SU-DHL-6 (cell line): Measurements from ENCODE around the gene TRNP1.

Experiments
- H2AFZ ChIP-seq: fragments of 200-600 bp; sonication (generic); 2 replicates; pipeline ENCODE4 v1.6.1; 2014; ENCODE audit warnings: low read depth, mild to moderate bottlenecking, moderate library complexity, mixed read lengths, antibody characterized with exemption, low read length; ENCODE audit not compliant: severe bottlenecking
- H3F3A ChIP-seq: fragments of 200-600 bp; shearing (Covaris generic); 2 replicates; pipeline ENCODE4 v1.6.0; 2016; ENCODE audit warnings: antibody characterized with exemption, mild to moderate bottlenecking; ENCODE audit not compliant: insufficient read depth
- H3K27ac ChIP-seq: fragments of 200-600 bp; sonication (generic); 2 replicates; pipeline ENCODE4 v1.5.1; 2016; ENCODE audit warnings: low read depth, mild to moderate bottlenecking, low read length, moderate library complexity, mixed read lengths
- H3K27me3 ChIP-seq: fragments of 200-600 bp; sonication (generic), shearing (Covaris generic); 2 replicates; pipeline ENCODE4 v1.6.0; 2014; ENCODE audit warnings: mild to moderate bottlenecking, low read length
- H3K36me3 ChIP-seq: fragments of 200-600 bp; sonication (generic); 2 replicates; pipeline ENCODE4 v1.6.1; 2014; ENCODE audit warnings: mild to moderate bottlenecking, low read length, mixed read lengths
- H3K4me2 ChIP-seq: fragments of 300-600, 200-600 bp; shearing (Covaris generic), sonication (generic); 2 replicates; pipeline ENCODE4 v1.6.0; 2014; ENCODE audit warnings: low read length, low read depth, mild to moderate bottlenecking; ENCODE audit not compliant: poor library complexity, severe bottlenecking
- H3K4me3 ChIP-seq: fragments of 200-600 bp; sonication (generic); 2 replicates; pipeline ENCODE4 v1.5.1; 2014; ENCODE audit warnings: antibody characterized with exemption, low read length, mild to moderate bottlenecking, mixed read lengths; ENCODE audit not compliant: insufficient read depth, poor library complexity, severe bottlenecking
- H3K79me2 ChIP-seq: fragments of 200-600 bp; sonication (generic); 2 replicates; pipeline ENCODE4 v1.6.1; 2014; ENCODE audit warnings: mild to moderate bottlenecking, low read length, moderate library complexity; ENCODE audit not compliant: insufficient read depth
- H3K9ac ChIP-seq: fragments of 200-600 bp; sonication (generic); 2 replicates; pipeline ENCODE4 v1.7.0; 2014; ENCODE audit warnings: mild to moderate bottlenecking, low read length
- H3K9me2 ChIP-seq: fragments of 200-600 bp; sonication (generic); replicated peaks from 2 replicates; pipeline ENCODE4 v1.6.1; 2014; ENCODE audit warnings: low read length; ENCODE audit not compliant: insufficient read depth
- H3K9me3 ChIP-seq: fragments of 200-600 bp; sonication (generic); 2 replicates; pipeline ENCODE4 v1.6.1; 2014; ENCODE audit warnings: low read length, mixed read lengths; ENCODE audit not compliant: insufficient read depth
- H4K20me1 ChIP-seq: fragments of 200-600 bp; sonication (generic); 2 replicates; pipeline ENCODE4 v1.6.1; 2014; ENCODE audit warnings: low read depth, mild to moderate bottlenecking, antibody characterized with exemption, low read length, moderate library complexity, mixed read lengths
- EZH2phosphoT487 ChIP-seq: fragments of 200-600 bp; sonication (generic), shearing (Covaris generic); conservative IDR thresholded peaks from 2 replicates; pipeline ENCODE4 v1.6.1; 2018; ENCODE audit warnings: mild to moderate bottlenecking, antibody characterized with exemption, low read length, moderate library complexity, mixed read lengths
- TF ChIP-seq, protein P1 (sequence below): fragments of 200-600 bp; sonication (generic); IDR thresholded peaks from one replicate; pipeline ENCODE4 v1.5.1; 2017; ENCODE audit warnings: antibody characterized with exemption, mild to moderate bottlenecking, low read length, moderate library complexity; ENCODE audit not compliant: insufficient read depth, poor library complexity, severe bottlenecking

TRNP1 gene

DNA sequence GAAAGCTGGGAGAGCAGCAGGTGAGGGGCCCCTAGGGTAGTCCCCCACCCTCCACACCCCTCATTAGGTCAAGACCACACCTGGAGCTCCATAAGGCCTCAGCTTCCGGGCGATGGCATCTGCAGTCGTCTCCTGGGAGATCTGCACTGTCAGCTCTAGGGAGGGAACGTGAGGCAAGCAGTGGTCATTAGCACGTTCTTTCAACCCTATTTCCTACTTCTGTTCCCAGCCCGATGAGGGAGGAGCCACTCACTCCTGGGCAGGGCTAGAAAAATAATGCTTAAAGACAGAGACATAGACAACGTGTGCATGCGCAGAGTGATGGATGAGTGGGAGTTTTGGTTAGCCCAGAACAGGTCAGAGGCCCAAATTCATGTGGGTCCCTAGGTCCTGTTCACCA is 42.9 kb upstream of the TRNP1 start:
- Histone ChIP-seq H3K4me3 (no peak overlapping the region), H3K9me3 (no peaks in the 10 kb centered on the region), H3K9ac (no peak overlapping the region), H3K36me3 (no peaks in the 10 kb centered on the region), H3F3A (0 out of 2 replicates have a peak, but pooled peaks cover 4% of the 10 kb centered on the region), H3K79me2 (no peaks in the 10 kb centered on the region), H3K27me3 (no peaks in the 10 kb centered on the region), H3K27ac (no peak overlapping the region), H3K4me2 (no peak overlapping the region), H2AFZ (no peak overlapping the region), H4K20me1 (no peaks in the 10 kb centered on the region), H3K9me2 (no peaks in the 10 kb centered on the region)
- TF ChIP-seq, protein P1, sequence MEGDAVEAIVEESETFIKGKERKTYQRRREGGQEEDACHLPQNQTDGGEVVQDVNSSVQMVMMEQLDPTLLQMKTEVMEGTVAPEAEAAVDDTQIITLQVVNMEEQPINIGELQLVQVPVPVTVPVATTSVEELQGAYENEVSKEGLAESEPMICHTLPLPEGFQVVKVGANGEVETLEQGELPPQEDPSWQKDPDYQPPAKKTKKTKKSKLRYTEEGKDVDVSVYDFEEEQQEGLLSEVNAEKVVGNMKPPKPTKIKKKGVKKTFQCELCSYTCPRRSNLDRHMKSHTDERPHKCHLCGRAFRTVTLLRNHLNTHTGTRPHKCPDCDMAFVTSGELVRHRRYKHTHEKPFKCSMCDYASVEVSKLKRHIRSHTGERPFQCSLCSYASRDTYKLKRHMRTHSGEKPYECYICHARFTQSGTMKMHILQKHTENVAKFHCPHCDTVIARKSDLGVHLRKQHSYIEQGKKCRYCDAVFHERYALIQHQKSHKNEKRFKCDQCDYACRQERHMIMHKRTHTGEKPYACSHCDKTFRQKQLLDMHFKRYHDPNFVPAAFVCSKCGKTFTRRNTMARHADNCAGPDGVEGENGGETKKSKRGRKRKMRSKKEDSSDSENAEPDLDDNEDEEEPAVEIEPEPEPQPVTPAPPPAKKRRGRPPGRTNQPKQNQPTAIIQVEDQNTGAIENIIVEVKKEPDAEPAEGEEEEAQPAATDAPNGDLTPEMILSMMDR, result no peak
- no peak for TF ChIP-seq EZH2phosphoT487

DNA sequence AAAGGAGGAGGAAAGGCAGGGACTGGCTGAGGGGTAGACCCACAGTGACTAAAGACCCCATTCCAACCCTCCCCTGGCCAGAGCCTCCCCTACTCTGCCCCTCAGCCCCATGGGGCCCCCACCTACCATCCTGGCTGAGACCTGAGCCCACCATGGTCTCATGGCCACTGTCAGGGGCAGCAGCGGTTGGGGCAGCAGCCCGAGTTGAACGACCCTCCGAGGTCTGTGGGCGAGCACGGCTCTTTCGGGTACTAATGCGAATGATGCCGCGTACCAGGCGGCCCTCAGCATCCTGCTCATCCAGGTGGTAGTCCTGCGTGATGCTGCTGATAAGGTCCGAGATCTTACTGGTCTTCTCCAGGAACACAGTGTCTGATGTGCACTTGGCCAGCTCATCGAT is 42.3 kb upstream of the TRNP1 start:
- H3K9me3 ChIP-seq, result no peaks in the 10 kb centered on the region
- no peaks in the 10 kb centered on the region for H3K79me2 ChIP-seq
- H3K27ac ChIP-seq, result no peak overlapping the region
- no peaks in the 10 kb centered on the region for H3K27me3 ChIP-seq
- 0 out of 2 replicates have a peak, but pooled peaks cover 4% of the 10 kb centered on the region for H3F3A ChIP-seq
- no peak overlapping the region for H3K9ac ChIP-seq
- H3K4me2 ChIP-seq, result no peak overlapping the region
- H3K9me2 ChIP-seq, result no peaks in the 10 kb centered on the region
- TF ChIP-seq EZH2phosphoT487, result no peak
- TF ChIP-seq, protein P1, result no peak
- no peaks in the 10 kb centered on the region for H3K36me3 ChIP-seq
- H4K20me1 ChIP-seq, result no peaks in the 10 kb centered on the region
- H2AFZ ChIP-seq, result no peak overlapping the region
- H3K4me3 ChIP-seq, result no peak overlapping the region

DNA sequence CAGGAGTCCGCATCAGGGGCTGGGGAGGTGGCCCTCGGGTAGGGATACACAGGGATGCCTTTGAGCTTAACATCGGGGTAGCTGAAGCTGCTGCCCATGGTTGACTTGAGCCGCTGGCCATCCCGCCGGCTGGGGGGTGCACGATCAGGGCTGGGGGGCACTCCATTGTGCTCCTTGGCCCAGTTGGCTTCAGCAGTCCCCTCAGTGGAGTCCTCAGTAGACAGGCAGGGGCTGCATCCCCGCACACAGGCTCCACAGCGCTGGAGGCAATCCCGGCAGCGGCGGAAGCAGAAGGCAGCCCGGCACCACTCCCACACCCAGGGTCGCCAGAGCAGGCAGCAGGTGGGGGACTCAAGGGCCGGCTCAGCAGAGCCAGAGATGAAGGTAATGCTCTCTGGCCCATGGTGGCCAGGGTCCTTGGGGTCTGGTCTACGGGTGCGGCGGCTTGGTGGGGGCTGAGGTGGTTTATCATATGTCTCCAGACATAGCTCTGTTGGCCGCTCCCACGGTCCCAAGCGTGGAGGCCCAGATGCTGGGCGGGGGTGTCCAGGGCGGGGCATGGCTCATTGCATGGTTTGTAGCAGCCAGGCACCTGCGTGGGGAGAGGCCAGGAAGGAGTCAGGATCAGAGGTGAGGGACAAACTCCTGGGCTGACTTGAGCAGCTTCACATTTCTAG is 41.5 kb upstream of the TRNP1 start:
- no peak overlapping the region for H3K9ac ChIP-seq
- H3K9me2 ChIP-seq, result no peaks in the 10 kb centered on the region
- H3K4me3 ChIP-seq, result no peak overlapping the region
- no peaks in the 10 kb centered on the region for H3K27me3 ChIP-seq
- H4K20me1 ChIP-seq, result no peaks in the 10 kb centered on the region
- no peaks in the 10 kb centered on the region for H3K79me2 ChIP-seq
- 0 out of 2 replicates have a peak, but pooled peaks cover 4% of the 10 kb centered on the region for H3F3A ChIP-seq
- TF ChIP-seq, protein P1, result no peak
- TF ChIP-seq EZH2phosphoT487, result no peak
- no peaks in the 10 kb centered on the region for H3K9me3 ChIP-seq
- H3K4me2 ChIP-seq, result no peak overlapping the region
- no peaks in the 10 kb centered on the region for H3K36me3 ChIP-seq
- H2AFZ ChIP-seq, result no peak overlapping the region
- H3K27ac ChIP-seq, result no peak overlapping the region
